NCI-H2029 treated with DMSO at 0.1 percent for 48 hours (cell line): ENCODE results near the gene KRTAP6-3.

Experiments
- DNase-seq: peaks from one replicate; lab custom pipeline; 2025; lab: John Stamatoyannopoulos, UW

KRTAP6-3 gene

GRCh38 chr21:30625449-30626165, 33.4 kb downstream of the KRTAP6-3 start:
- no peak for DNase-seq

- DNase-seq: no peak
Measured at GRCh38 chr21:30628109-30628508, 35.9 kb downstream of the KRTAP6-3 start.

DNA sequence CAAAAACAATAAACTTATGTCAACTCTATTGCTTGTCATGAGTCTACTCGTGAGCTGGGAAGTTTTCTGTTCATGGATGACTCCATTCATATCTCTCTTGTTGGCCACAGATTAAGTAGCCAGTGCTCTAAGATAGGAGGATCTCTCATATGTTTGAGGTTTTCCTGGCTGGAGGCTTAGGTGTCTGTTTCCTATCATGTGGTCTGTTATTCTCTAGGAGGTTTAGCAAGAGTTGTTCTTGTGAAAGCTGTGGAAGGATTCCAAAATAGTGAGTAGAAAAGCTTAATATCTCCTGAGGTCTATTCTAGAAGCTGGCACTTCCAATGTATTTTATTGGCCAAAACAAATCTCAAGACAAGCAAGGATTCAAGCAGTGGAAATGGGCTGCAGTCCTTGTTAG, 37.0 kb downstream of the KRTAP6-3 start:
- no peak for DNase-seq

- no peak for DNase-seq
Measured at GRCh38 chr21:30634906-30635305, 42.7 kb downstream of the KRTAP6-3 start, which contains the start of gene KRTAP20-2. KRTAP20-2 (plus strand) TSS chr21:30635206; CDS start chr21:30635264, 58 bp downstream.

DNA sequence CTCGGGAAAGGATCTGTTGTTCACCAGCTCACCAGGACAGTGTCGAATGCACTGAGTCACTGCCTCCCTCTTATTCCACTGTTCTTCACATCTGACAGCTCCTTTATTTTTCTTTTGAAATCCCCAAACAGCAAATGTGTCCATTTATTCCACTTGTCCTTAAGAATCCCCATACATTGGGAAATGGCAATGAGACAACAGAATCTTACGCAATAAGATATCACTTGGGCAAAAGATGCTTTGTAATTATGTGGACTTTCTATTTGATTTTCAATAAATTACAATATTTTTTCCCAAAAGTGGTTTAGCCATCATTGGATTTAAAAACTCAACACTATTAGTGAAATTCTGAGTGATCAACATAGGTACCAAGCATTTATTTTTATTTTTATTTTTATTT, 46.4 kb downstream of the KRTAP6-3 start:
- no peak for DNase-seq

- DNase-seq: no peak
Measured at GRCh38 chr21:30642564-30642963, 50.3 kb downstream of the KRTAP6-3 start, which contains the start of gene KRTAP20-3. KRTAP20-3 (plus strand) TSS chr21:30642864.
